Ovary (tissue), 3 donors: ENCODE measurements around the gene SERAC1.

ENCODE experiments used
- CTCF ChIP-seq, 3 donors: fragments of 450-650 bp in 2 of 3; fragments of 200-600 bp in 1 of 3; IDR thresholded peaks; one replicate each; pipeline versions ENCODE4 v1.5.1 to v1.8.0; 2016 to 2022; ENCODE audit warnings: antibody characterized with exemption in 3 of 3, mild to moderate bottlenecking in 1 of 3
- POLR2A ChIP-seq: fragments of 450-650 bp; IDR thresholded peaks from one replicate; pipeline ENCODE4 v1.6.1; 2017; ENCODE audit warnings: antibody characterized with exemption, mild to moderate bottlenecking, moderate library complexity
- donor health status: DM: no; HTN: no; CAD: no.

GRCh38 chr6:158069800-158070195, 98.3 kb downstream of the SERAC1 start:
- TF ChIP-seq CTCF (IDR thresholded peaks at IDR 0.05) (no peak), POLR2A (no peak)
